K562 (cell line): ENCODE results near the gene TRAP1. TPM values are rescaled to one million over a fixed set of nuclear protein-coding genes. Genes with fewer than 3 reads are reported as not detected.

Experiments used
- BRD4 ChIP-seq: fragments of 200-600 bp; sonication (generic); IDR thresholded peaks from 2 replicates; pipeline ENCODE4 v1.6.1; 2017; ENCODE audit warnings: inconsistent platforms
- CBFA2T3 ChIP-seq: fragments of 450-650 bp; IDR thresholded peaks from 2 replicates; pipeline ENCODE4 v1.6.1; 2017
- CEBPZ ChIP-seq: fragments of 150-350 bp; IDR thresholded peaks from 2 replicates; pipeline ENCODE4 v1.6.1; 2014; ENCODE audit warnings: low read depth, mild to moderate bottlenecking, low read length, borderline replicate concordance
- CTBP1 ChIP-seq: fragments of 450-650 bp; IDR thresholded peaks from 2 replicates; pipeline ENCODE4 v1.6.1; 2016; ENCODE audit warnings: borderline replicate concordance
- E2F1 ChIP-seq: sonication (generic); formaldehyde crosslinking; IDR thresholded peaks from 2 replicates; pipeline ENCODE4 v1.8.1; 2023; ENCODE audit warnings: mild to moderate bottlenecking, missing genetic modification reagents, moderate library complexity
- E2F4 ChIP-seq: sonication (generic); formaldehyde crosslinking; IDR thresholded peaks from 2 replicates; pipeline ENCODE4 v1.8.0; 2022; ENCODE audit warnings: mild to moderate bottlenecking, low read depth, missing genetic modification reagents
- HDAC8 ChIP-seq: fragments of 450-650 bp; IDR thresholded peaks from 2 replicates; pipeline ENCODE4 v1.6.1; 2016; ENCODE audit warnings: mild to moderate bottlenecking, missing genetic modification characterization, moderate library complexity, missing compliant biosample characterization
- HES1 ChIP-seq: fragments of 450-650 bp; IDR thresholded peaks from 2 replicates; pipeline ENCODE4 v1.6.1; 2016; ENCODE audit warnings: low read depth, mild to moderate bottlenecking, moderate library complexity
- JUND ChIP-seq, 2 experiments: IDR thresholded peaks; 2 replicates in 1 of 2; 3 replicates in 1 of 2; pipeline ENCODE4 v1.6.1; 2011; ENCODE audit warnings: borderline replicate concordance in 2 of 2, low read depth in 2 of 2, low read length in 2 of 2, improper control_type of control experiment in 1 of 2, missing biosample characterization in 1 of 2, missing genetic modification characterization in 1 of 2, missing genetic modification reagents in 1 of 2
- MAX ChIP-seq: sonication (generic); formaldehyde crosslinking; IDR thresholded peaks from 2 replicates; pipeline ENCODE4 v1.9.0; 2022; ENCODE audit warnings: mild to moderate bottlenecking, missing genetic modification reagents
- NR3C1 ChIP-seq: sonication (generic); formaldehyde crosslinking; IDR thresholded peaks from 2 replicates; pipeline ENCODE4 v1.8.1; 2022; ENCODE audit warnings: missing genetic modification reagents
- PHF8 ChIP-seq: fragments of 200-600 bp; sonication (generic); IDR thresholded peaks from 2 replicates; pipeline ENCODE4 v1.6.1; 2012; ENCODE audit warnings: mixed run types, mild to moderate bottlenecking, inconsistent platforms, low read length, moderate library complexity, borderline replicate concordance
- POLR2G ChIP-seq: fragments of 200-400 bp; formaldehyde crosslinking; IDR thresholded peaks from 2 replicates; pipeline ENCODE4 v1.6.1; 2017; ENCODE audit warnings: low read depth, mild to moderate bottlenecking, antibody characterized with exemption, low read length, moderate library complexity
- TFAP4 ChIP-seq: sonication (generic); formaldehyde crosslinking; IDR thresholded peaks from 2 replicates; pipeline ENCODE4 v1.8.0; 2022; ENCODE audit warnings: missing genetic modification reagents, mild to moderate bottlenecking, moderate library complexity, borderline replicate concordance
- THAP7 ChIP-seq: fragments of 250-450 bp; sonication (Bioruptor Pico); IDR thresholded peaks from 2 replicates; pipeline ENCODE4 v1.5.0; 2021
- ZFPM2 ChIP-seq: fragments of 250-450 bp; sonication (Bioruptor Pico); IDR thresholded peaks from 2 replicates; pipeline ENCODE4 v1.5.1; 2022; ENCODE audit warnings: mild to moderate bottlenecking
- ZNF224 ChIP-seq: sonication (generic); formaldehyde crosslinking; IDR thresholded peaks from 2 replicates; pipeline ENCODE4 v1.8.0; 2022; ENCODE audit warnings: mild to moderate bottlenecking, missing genetic modification reagents
- polyA plus RNA-seq, 8 experiments: library from polyadenylated mRNA; depleted of rRNA in 4 of 8; stranded (reverse) in 5 of 8; unstranded in 3 of 8; fragments of >200 nt; fragmentation: Nextera tagmentation in 2 of 8; fragmentation: Illumina TruSeq in 1 of 8; extraction: Ambion mirVana in 2 of 8; extraction: Trizol in 1 of 8; gene quantifications; 2 replicates each; pipeline versions ENCODE4 v1.2.1 to v1.2.3, GENCODE V29; 2011 to 2014; ENCODE audit warnings: inconsistent platforms in 1 of 8, missing spikeins in 1 of 8
- total RNA-seq, 7 experiments: library from RNA; depleted of rRNA in 6 of 7; stranded (reverse); fragments of >200 nt in 6 of 7; fragmentation: Illumina TruSeq in 2 of 7; extraction: Trizol in 2 of 7; gene quantifications; 2 replicates each; pipeline versions ENCODE4 v1.2.1 to v1.2.3, GENCODE V29; 2011 to 2021; ENCODE audit warnings: low replicate concordance in 1 of 7

The TRAP1 gene
- total and polyA plus RNA-seq, 9 of the 15 experiments (the other 6 are each of a cell fraction or from before 2014, with no cell fraction given), result 19.1 to 436 (median 301) TPM

GRCh38 chr16:3717235-3718018 lies at the start of gene TRAP1 (continued):
- TF ChIP-seq E2F1 (CRISPR knock-in tag) (no peak; the same call in 1 of the 2 replicates), CBFA2T3 (0 out of 2 replicates have a peak, but pooled peaks have one; percentile 11), POLR2G (peak; percentile 97), CEBPZ (no peak), TFAP4 (CRISPR knock-in tag) (peak; percentile 49; the same call in 1 of the 2 replicates), BRD4 (0 out of 2 replicates have a peak, but pooled peaks have one; percentile 31), MAX (CRISPR knock-in tag) (peak; percentile 98), ZFPM2 (CRISPR knock-in tag) (0 out of 2 replicates have a peak, but pooled peaks have one; percentile 12), THAP7 (CRISPR knock-in tag) (0 out of 2 replicates have a peak, but pooled peaks have one; percentile 51), PHF8 (peak; percentile 99), NR3C1 (CRISPR knock-in tag) (no peak), E2F4 (CRISPR knock-in tag) (peak; percentile 75), HDAC8 (peak; percentile 65; the same call in 1 of the 2 replicates), HES1 (no peak), ZNF224 (CRISPR knock-in tag) (peak; percentile 53; the same call in 1 of the 2 replicates), JUND (IDR thresholded peaks at IDR 0.05; ENCODE audit: borderline replicate concordance, low read depth, low read length) (peak; percentile 42; the same call in 1 of the 2 replicates), JUND (tag; IDR thresholded peaks at IDR 0.05; ENCODE audit: borderline replicate concordance, low read depth, low read length) (peak; percentile 34; the same call in 1 of the 3 replicates), CTBP1 (peak; percentile 74)
